GM19468 (cell line): Measurements from ENCODE around the gene KDM4C.
"Not testable (repeated sequence)": the region's sequence is repeated elsewhere in the genome, so short reads cannot be mapped to it uniquely, and the experiment has no call there.

Source experiments
- ATAC-seq: cut with Tn5 transposase; IDR thresholded peaks from one replicate; pipeline ENCODE4 v1.9.1; 2021; ENCODE audit warnings: mild to moderate bottlenecking, moderate library complexity, moderate number of reproducible peaks; ENCODE audit not compliant: unreplicated experiment; ENCODE audit errors: extremely low read depth

KDM4C gene

GRCh38 chr9:6924988-6925563 is 167.3 kb downstream of the KDM4C start:
- no peak for ATAC-seq

GRCh38 chr9:6925836-6926235 is 168.1 kb downstream of the KDM4C start:
- no peak for ATAC-seq

- ATAC-seq, result no peak
Observed at GRCh38 chr9:6926436-6926835, 168.7 kb downstream of the KDM4C start.

- no peak for ATAC-seq
Observed at GRCh38 chr9:6927838-6928237, 170.1 kb downstream of the KDM4C start.

- no peak for ATAC-seq
Observed at GRCh38 chr9:6928863-6929262, 171.1 kb downstream of the KDM4C start.

- no peak for ATAC-seq
Observed at GRCh38 chr9:6929441-6930215, 171.9 kb downstream of the KDM4C start.

GRCh38 chr9:6930827-6931226 is 173.1 kb downstream of the KDM4C start:
- ATAC-seq, result no peak

GRCh38 chr9:6931913-6932312 is 174.1 kb downstream of the KDM4C start:
- no peak for ATAC-seq

GRCh38 chr9:6936103-6936502 is 178.3 kb downstream of the KDM4C start:
- ATAC-seq, result no peak

- no peak for ATAC-seq
Observed at GRCh38 chr9:6937209-6937608, 179.4 kb downstream of the KDM4C start.

GRCh38 chr9:6938447-6938846 is 180.7 kb downstream of the KDM4C start:
- no peak for ATAC-seq

- ATAC-seq, result no peak
Observed at GRCh38 chr9:6938873-6939272, 181.1 kb downstream of the KDM4C start.

- no peak for ATAC-seq
Observed at GRCh38 chr9:6941501-6941900, 183.7 kb downstream of the KDM4C start.

- no peak for ATAC-seq
Observed at GRCh38 chr9:6942406-6942805, 184.6 kb downstream of the KDM4C start.

GRCh38 chr9:6943293-6943692 is 185.5 kb downstream of the KDM4C start:
- no peak for ATAC-seq

- no peak for ATAC-seq
Observed at GRCh38 chr9:6944093-6944551, 186.3 kb downstream of the KDM4C start.

- no peak for ATAC-seq
Observed at GRCh38 chr9:6944896-6945295, 187.1 kb downstream of the KDM4C start.

- no peak for ATAC-seq
Observed at GRCh38 chr9:6945816-6946215, 188.0 kb downstream of the KDM4C start.

- ATAC-seq, result no peak
Observed at GRCh38 chr9:6946583-6947166, 188.9 kb downstream of the KDM4C start.

- ATAC-seq, result not testable (repeated sequence)
Observed at GRCh38 chr9:6948921-6949320, 191.1 kb downstream of the KDM4C start.

- peak; percentile 34 for ATAC-seq
Observed at GRCh38 chr9:6955251-6955921, 197.6 kb downstream of the KDM4C start.
